Activated effector memory CD4-positive, alpha-beta T cell treated with anti-CD3 and anti-CD28 coated beads, Interleukin-2, amount 50 U/mL, for 16 hours (primary cell): ENCODE data around the gene SAC3D1.
A peak's percentile ranks its signal among the peaks of the same experiment; 100 is the strongest.
"Not testable (repeated sequence)": the region's sequence is repeated elsewhere in the genome, so short reads cannot be mapped to it uniquely, and the experiment has no call there.

Experiments
- DNase-seq: peaks from one replicate; pipeline ENCODE4 v3.0.0-alpha.2; 2020

Gene SAC3D1

DNA sequence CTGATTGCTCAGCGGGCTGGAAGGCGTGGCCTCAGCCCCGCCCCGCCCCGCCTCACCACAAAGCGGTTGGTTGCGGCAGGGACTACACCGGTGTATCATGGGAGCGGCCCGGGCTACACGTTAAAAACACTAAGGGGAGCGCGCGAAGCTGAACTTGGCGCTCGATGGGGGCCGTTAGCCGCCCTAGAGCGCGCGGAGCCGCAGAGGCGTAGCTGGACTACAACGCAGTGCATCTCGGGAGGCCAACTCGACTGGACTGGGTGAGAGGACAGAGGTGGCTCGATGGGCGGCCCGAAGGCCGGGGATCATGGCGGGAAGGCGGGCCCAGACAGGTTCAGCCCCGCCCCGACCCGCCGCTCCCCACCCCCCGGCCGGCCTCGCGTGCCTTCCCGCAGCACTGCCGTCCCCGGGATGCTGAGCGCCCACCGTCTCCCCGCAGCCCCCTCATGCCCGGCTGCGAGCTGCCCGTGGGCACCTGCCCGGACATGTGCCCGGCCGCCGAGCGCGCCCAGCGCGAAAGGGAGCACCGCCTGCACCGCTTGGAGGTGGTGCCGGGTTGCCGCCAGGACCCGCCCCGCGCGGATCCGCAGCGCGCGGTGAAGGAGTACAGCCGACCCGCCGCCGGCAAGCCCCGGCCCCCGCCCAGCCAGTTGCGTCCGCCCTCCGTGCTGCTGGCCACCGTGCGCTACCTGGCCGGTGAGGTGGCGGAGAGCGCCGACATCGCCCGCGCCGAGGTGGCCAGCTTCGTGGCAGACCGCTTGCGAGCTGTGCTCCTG lies at the start of gene SAC3D1:
TSS of gene SAC3D1 (plus strand) at position 364 of the 776 bp plus-strand sequence. CDS start at position 447, 83 bp downstream.
- peak; percentile 94 for DNase-seq

GRCh38 chr11:64994318-64994717 lies 46.7 kb upstream of the SAC3D1 start:
- no peak for DNase-seq

GRCh38 chr11:64996327-64996709 lies 44.7 kb upstream of the SAC3D1 start:
- no peak for DNase-seq

DNA sequence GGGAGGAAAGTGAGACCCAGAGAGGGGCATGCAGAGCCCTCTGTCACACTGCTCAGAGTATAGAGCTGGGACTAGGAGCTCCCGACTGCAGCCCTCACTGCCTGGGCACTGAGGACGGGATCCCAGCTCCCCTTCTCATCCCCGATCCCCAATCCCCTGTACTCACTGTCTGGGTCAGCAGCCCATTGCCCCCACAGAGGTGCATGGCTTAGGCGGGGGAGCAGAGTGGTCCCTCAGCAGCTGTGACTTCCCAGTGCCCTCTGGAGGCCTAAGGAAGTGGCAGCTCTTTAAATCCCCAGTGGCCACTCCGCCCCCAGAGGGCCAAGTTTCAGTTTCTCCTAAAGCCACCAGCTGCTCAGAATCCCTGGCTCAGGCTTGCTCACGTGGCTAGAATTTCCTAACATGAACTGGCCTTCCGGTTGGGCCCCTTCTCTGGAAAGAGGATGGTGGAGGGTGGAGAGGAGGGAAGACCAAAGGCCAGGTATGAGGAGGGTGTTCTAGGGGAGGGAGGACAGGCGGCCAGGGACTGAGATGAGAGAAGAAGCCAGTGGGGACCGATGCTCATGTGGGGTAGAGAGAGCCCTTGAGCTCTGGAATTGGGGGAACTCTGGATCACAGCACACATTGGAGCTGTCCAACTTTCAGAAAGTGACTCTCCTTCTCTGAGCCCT lies 44.2 kb upstream of the SAC3D1 start, which contains the start of gene BATF2:
TSS of gene BATF2 (minus strand) at position 262 of the 671 bp plus-strand sequence. CDS start at position 205, 57 bp downstream.
- no peak for DNase-seq

- no peak for DNase-seq
These were observed 42.9 kb upstream of the SAC3D1 start for GRCh38 chr11:64998141-64998540.

- no peak for DNase-seq
These were observed 42.1 kb upstream of the SAC3D1 start for GRCh38 chr11:64998690-64999431.

DNA sequence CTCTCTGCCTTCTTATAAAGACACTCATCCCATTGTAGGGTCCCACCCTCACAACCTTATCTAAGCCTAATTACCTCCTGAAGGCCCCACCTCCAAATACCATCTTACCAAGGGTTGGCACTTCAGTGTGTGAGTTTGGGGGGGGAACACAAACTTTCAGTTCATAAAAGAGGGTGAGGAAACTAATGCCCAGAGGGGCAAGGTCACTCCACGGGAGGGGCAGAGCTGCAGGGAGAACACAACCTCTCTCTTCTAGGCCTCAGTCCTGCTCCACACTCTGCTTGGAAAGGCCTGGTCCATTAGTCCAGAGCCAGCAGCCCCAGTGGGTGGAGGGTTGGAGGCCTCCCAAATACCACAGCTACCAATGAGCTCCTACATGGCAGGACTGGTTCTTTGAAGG lies 41.5 kb upstream of the SAC3D1 start:
- no peak for DNase-seq

- DNase-seq: no peak
These were observed 38.3 kb upstream of the SAC3D1 start for GRCh38 chr11:65002706-65003105.

- DNase-seq: no peak
These were observed 37.7 kb upstream of the SAC3D1 start for GRCh38 chr11:65003282-65003681.

GRCh38 chr11:65003968-65004367 lies 37.0 kb upstream of the SAC3D1 start:
- DNase-seq: not testable (repeated sequence)

DNA sequence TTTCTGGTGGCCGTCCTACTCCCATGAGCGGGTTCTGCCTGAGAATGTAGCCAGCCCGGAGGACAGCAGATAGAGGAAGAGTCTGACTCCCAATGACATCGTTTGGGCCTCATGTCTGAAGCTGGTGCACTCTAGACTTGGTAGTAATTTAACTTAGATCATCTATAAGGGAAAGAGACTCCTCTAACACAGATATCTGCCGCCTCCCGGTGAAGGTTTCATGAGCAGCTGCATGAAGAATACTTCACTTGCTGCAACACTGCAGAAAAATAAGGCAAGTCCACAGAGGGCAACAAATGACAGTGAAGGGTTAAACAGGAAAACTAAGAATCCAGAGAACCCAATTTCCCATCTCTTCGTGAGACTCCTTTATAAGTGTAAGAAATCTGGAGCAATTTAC lies 33.0 kb upstream of the SAC3D1 start:
- no peak for DNase-seq

DNA sequence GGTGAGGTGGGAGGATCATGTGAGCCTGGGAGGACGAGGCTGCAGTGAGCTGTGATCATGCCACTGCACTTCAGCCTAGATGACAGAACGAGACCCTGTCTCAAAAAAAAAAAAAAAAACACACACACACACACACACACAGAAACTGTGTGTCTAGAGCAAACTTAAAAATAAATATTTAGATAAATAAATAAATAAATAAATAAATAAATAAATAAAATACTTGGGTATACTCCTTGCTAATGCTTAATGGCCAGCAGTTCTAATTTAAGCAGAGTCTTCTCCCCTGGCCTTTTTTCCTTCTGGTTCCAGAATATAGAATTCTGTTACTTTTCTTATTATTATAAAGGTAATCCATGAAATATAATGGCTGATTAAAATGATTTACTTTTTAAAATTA lies 32.1 kb upstream of the SAC3D1 start:
- no peak for DNase-seq

DNA sequence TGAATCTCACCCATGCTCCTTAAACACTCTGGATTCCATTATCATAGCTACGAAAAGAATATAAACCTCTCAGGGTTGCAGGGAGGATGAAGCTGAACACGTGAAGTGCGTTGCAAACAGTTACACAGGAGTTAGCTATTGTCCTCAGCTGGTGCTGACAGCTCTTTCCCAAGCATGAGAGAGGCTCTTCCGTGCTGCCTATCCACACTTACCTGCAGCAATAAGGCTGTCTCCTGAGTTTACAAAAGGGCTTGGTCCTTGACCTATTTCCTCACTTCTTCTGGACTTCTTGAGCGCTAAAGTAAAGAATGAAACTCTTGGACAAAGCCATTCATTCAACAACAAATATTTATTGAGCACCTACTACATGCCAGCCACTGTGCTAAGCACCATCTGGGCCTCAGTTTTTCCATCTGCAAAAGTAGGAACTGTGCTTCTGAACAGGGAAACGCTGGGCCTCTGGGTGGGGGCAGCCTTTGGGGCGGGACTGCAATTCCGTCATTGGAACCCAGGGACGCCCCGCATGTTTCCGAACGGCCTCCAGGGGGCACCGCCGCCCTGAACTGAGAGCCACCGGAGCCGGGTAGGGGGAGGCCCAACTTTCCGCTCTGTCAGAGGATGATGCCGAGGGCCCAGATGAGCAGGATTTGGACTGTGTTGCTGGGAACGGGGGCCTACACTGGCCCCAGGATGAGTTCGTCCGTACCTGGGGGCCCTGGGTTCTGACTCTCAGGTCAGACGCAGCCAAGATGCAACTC lies 27.7 kb upstream of the SAC3D1 start:
- DNase-seq: peak; percentile 96

- DNase-seq: peak; percentile 94
These were observed 26.9 kb upstream of the SAC3D1 start, which contains the start of gene ARL2 for GRCh38 chr11:65013888-65014725. Gene ARL2 (plus strand): TSS chr11:65014160. CDS start chr11:65014208, 48 bp downstream.

- DNase-seq: no peak
These were observed 26.2 kb upstream of the SAC3D1 start for GRCh38 chr11:65014726-65015227.

DNA sequence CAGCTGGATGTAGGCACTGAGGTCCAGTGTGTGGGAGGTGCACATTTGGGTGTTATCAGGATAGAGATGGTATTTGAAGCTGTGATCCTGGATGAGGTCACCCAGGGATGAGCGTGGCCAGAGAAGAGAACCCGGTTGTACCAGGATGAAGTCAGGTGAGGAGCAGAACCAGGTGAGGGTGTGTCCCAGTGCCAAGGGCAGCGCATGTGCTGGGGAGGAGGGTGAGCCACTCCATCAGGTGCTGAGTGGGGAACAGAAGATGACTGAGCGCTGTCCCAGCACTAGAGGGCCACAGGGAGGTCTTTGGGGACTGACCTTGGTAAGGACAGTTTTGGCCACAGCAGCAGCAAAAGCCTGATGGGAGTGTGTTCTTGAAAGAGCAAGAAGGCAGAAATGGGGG lies 24.3 kb upstream of the SAC3D1 start:
- no peak for DNase-seq

- DNase-seq: no peak
These were observed 23.1 kb upstream of the SAC3D1 start for GRCh38 chr11:65017937-65018336.

DNA sequence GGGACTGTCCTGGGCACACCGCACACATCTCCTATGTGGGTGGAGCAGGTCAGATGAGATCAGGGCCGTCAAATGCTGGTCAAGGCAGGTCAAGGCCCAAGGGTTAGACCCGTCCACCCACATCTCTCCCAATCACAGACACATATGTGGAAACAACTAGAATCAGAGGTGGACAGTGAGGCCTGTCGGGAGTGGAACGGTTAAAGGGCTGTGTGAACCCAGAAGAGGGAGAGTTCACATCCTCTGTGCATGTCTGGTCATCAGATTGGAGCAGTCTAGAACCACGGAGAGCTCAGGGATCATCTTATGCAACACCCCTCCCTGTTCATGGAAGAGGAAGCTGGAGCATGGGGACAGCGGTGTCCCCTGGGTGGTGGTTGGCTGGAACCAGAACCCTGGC lies 21.2 kb upstream of the SAC3D1 start:
- DNase-seq: no peak

GRCh38 chr11:65021003-65021402 lies 20.0 kb upstream of the SAC3D1 start:
- no peak for DNase-seq

GRCh38 chr11:65021509-65021908 lies 19.5 kb upstream of the SAC3D1 start:
- DNase-seq: no peak

DNA sequence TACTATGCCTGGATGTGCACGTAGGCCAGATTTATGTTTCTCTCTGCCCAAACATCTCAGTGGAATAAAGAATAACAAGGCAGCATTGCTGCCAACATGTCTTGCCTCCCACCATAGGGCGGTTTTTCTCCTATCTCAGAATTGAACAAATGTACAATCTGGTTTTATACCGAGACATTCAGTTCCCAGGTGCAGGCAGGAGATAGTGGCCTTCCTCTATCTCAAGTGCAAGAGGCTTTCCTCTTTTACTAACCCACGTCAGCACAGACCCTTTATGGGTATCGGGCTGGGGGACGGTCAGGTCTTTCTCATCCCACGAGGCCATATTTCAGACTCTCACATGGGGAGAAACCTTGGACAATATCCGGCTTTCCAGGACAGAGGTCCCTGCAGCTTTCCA lies 17.5 kb upstream of the SAC3D1 start:
- not testable (repeated sequence) for DNase-seq

GRCh38 chr11:65026810-65027209 lies 14.2 kb upstream of the SAC3D1 start:
- no peak for DNase-seq
